Fibroblast of lung (primary cell): Measurements from ENCODE around the gene HTR3D. TPM values are rescaled to one million over a fixed set of nuclear protein-coding genes. Genes with fewer than 3 reads are reported as not detected.

ENCODE experiments used
- DNase-seq, 2 donors: peaks; one replicate each; pipeline versions ENCODE4 v3.0.0 to v3.0.0-alpha.2; 2010; ENCODE audit warnings: low read depth in 2 of 2
- H2AFZ ChIP-seq: 2 replicates; pipeline ENCODE4 v1.5.1; 2012; ENCODE audit warnings: low read length, control low read depth, inconsistent platforms
- H3K27ac ChIP-seq: 2 replicates; pipeline ENCODE4 v1.5.1; 2011; ENCODE audit warnings: low read length, control low read depth; ENCODE audit not compliant: insufficient read depth
- H3K27me3 ChIP-seq: 2 replicates; pipeline ENCODE4 v1.5.1; 2011; ENCODE audit warnings: mild to moderate bottlenecking, low read length; ENCODE audit not compliant: control insufficient read depth, insufficient read depth
- H3K36me3 ChIP-seq: 2 replicates; pipeline ENCODE4 v1.5.1; 2011; ENCODE audit warnings: low read length; ENCODE audit not compliant: control insufficient read depth, insufficient read depth
- H3K4me1 ChIP-seq: 2 replicates; pipeline ENCODE4 v1.5.1; 2011; ENCODE audit warnings: low read length; ENCODE audit not compliant: control insufficient read depth, insufficient read depth; ENCODE audit errors: extremely low read depth
- H3K4me2 ChIP-seq: 2 replicates; pipeline ENCODE4 v1.5.1; 2011; ENCODE audit warnings: low read length, control low read depth; ENCODE audit not compliant: insufficient read depth; ENCODE audit errors: extremely low read depth
- H3K4me3 ChIP-seq, 4 experiments: fragments of 200-600 bp in 1 of 4; sonication (generic) in 1 of 4; replicated peaks in 1 of 4; 2 replicates each; pipeline ENCODE4 v1.5.1; 2011 to 2016; ENCODE audit warnings: low read length in 4 of 4, low read depth in 3 of 4, mild to moderate bottlenecking in 3 of 4, control low read depth in 2 of 4, inconsistent platforms in 1 of 4, mixed read lengths in 1 of 4; ENCODE audit not compliant: insufficient read depth in 1 of 4; ENCODE audit errors: control extremely low read depth in 1 of 4
- H3K79me2 ChIP-seq: 2 replicates; pipeline ENCODE4 v1.5.1; 2012; ENCODE audit warnings: mild to moderate bottlenecking, low read length, inconsistent platforms; ENCODE audit not compliant: control insufficient read depth, insufficient read depth
- H3K9ac ChIP-seq: 2 replicates; pipeline ENCODE4 v1.5.1; 2011; ENCODE audit warnings: mild to moderate bottlenecking, low read length, control low read depth; ENCODE audit not compliant: insufficient read depth
- H3K9me3 ChIP-seq: 2 replicates; pipeline ENCODE4 v1.5.1; 2012; ENCODE audit warnings: low read depth, low read length; ENCODE audit not compliant: control insufficient read depth, insufficient read depth
- H4K20me1 ChIP-seq: 2 replicates; pipeline ENCODE4 v1.5.1; 2011; ENCODE audit warnings: low read length; ENCODE audit not compliant: control insufficient read depth, insufficient read depth; ENCODE audit errors: extremely low read depth
- EZH2 ChIP-seq: IDR thresholded peaks from 2 replicates; pipeline ENCODE4 v1.5.1; 2012; ENCODE audit warnings: low read length, control low read depth, mild to moderate bottlenecking; ENCODE audit errors: missing control alignments
- polyA plus RNA-seq, 2 donors: library from polyadenylated mRNA; depleted of rRNA in 1 of 2; stranded (reverse) in 1 of 2; unstranded in 1 of 2; fragments of >200 nt; gene quantifications; 2 replicates each; pipeline ENCODE4 v1.2.1, GENCODE V29; 2011 to 2012; ENCODE audit warnings: missing spikeins in 1 of 2
- total RNA-seq: library from RNA; depleted of rRNA; stranded (reverse); fragments of >200 nt; gene quantifications from 2 replicates; pipeline ENCODE4 v1.2.1, GENCODE V29; 2014
- TF ChIP-seq, protein P1 (sequence below), 2 donors: IDR thresholded peaks in 1 of 2; conservative IDR thresholded peaks in 1 of 2; 1 replicate in 1 of 2; 2 replicates in 1 of 2; pipeline ENCODE4 v1.5.1; 2011 to 2012; ENCODE audit warnings: low read length in 2 of 2, control low read depth in 1 of 2, inconsistent platforms in 1 of 2, low read depth in 1 of 2, mild to moderate bottlenecking in 1 of 2

HTR3D gene
- total and polyA plus RNA-seq, 2 donors (not counting 1 experiment from before 2014, with no cell fraction given), result not detected

DNA sequence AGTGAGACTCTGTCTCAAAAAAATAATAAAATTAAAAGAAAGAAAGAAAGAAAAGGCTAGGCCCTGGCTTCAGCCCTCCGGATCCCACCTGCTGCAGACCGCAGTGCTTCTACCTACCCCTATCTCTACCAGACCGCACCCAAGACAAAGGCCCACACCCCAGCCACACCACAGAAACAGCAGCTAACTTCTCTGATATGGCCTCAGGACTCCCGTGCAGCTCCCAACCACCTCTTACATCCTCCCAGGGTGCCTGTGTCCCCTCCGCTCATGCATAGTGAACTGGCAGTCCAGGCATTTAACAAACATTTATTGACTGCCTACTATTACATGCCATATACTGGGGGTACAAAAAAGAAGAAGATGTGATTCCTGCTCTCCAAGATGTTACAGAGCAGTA is 14.5 kb downstream of the HTR3D start:
- Histone ChIP-seq H3K27me3 (no peaks in the 10 kb centered on the region), H2AFZ (no peak overlapping the region)

DNA sequence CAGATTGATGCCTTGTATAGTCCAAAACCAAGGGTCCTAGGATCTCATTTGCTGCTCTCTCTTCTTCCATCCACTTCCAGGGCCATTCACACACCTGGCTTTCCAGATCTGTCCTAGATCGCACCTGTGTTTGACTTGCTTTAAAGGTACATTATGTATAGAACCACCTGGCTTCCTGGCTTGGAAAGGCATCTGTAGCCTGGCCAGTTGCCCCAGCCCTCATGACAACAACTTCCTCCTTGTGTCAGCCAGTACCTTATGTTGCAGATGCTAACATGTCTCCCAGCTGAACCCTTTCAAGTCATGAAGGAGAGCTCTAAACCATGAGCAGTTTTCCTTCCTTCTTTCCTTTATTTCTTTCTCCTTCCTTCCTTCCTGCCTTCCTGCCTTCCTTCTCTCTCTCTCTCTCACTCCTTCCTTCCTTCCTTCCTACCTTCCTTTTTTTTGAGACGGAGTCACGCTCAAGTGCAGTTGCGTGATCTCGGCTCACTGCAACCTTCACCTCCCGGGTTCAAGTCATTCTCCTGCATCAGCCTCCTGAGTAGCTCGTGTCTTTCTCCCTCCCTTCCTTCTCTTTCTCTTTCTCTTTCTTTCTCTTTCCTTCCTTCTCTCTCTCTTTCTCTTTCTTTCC is 18.8 kb downstream of the HTR3D start:
- no peaks in the 10 kb centered on the region for H3K36me3 ChIP-seq
- no peaks in the 10 kb centered on the region for H4K20me1 ChIP-seq
- TF ChIP-seq, protein P1, sequence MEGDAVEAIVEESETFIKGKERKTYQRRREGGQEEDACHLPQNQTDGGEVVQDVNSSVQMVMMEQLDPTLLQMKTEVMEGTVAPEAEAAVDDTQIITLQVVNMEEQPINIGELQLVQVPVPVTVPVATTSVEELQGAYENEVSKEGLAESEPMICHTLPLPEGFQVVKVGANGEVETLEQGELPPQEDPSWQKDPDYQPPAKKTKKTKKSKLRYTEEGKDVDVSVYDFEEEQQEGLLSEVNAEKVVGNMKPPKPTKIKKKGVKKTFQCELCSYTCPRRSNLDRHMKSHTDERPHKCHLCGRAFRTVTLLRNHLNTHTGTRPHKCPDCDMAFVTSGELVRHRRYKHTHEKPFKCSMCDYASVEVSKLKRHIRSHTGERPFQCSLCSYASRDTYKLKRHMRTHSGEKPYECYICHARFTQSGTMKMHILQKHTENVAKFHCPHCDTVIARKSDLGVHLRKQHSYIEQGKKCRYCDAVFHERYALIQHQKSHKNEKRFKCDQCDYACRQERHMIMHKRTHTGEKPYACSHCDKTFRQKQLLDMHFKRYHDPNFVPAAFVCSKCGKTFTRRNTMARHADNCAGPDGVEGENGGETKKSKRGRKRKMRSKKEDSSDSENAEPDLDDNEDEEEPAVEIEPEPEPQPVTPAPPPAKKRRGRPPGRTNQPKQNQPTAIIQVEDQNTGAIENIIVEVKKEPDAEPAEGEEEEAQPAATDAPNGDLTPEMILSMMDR (conservative IDR thresholded peaks at IDR 0.05 in 1 of 2, IDR thresholded peaks at IDR 0.05 in 1 of 2; ENCODE audit: low read depth in 1 of 2, low read length in 2 of 2), result no peak
- no peak for TF ChIP-seq EZH2
- H3K4me1 ChIP-seq, result no peaks in the 10 kb centered on the region
- no peak overlapping the region for H2AFZ ChIP-seq
- no peaks in the 10 kb centered on the region for H3K9me3 ChIP-seq
- H3K79me2 ChIP-seq, result no peaks in the 10 kb centered on the region
- no peak overlapping the region for H3K27ac ChIP-seq
- H3K4me3 ChIP-seq, result no peak overlapping the region
- no peak overlapping the region for H3K4me2 ChIP-seq
- DNase-seq, result no peak
- H3K27me3 ChIP-seq, result peaks cover 2% of the 10 kb centered on the region
- no peak overlapping the region for H3K9ac ChIP-seq

More for the DNA sequence above, 14.5 kb downstream of the HTR3D start:
- Histone ChIP-seq H3K9ac (no peak overlapping the region), H3K36me3 (no peaks in the 10 kb centered on the region), H3K4me1 (no peaks in the 10 kb centered on the region), H3K9me3 (no peaks in the 10 kb centered on the region), H4K20me1 (no peaks in the 10 kb centered on the region), H3K79me2 (no peaks in the 10 kb centered on the region), H3K27ac (no peak overlapping the region), H3K4me2 (no peak overlapping the region), H3K4me3 (no peak overlapping the region)
- no peak for DNase-seq
- TF ChIP-seq, protein P1 (conservative IDR thresholded peaks at IDR 0.05 in 1 of 2, IDR thresholded peaks at IDR 0.05 in 1 of 2; ENCODE audit: low read depth in 1 of 2, low read length in 2 of 2), result no peak
- TF ChIP-seq EZH2, result no peak

DNA sequence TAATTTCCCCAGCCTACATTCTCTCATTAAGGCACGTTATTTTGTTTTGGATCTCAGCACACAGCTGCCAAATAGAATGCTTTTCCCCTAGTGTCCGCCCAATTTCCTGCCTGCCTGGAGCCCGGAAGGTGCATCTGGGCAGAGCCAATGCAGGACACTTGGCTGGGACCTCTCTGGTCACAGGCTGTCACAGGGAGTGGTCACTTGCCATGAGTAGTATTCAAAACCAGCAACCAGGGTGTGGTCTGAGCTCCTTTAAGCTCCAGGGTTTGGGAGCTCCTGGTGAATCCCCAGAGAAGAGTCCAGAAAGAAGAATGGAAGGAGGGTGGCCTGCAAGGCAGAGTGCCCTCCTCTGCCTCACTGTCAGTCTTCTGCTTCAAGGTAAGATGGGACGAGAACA is 21.2 kb downstream of the HTR3D start, which contains the start of gene HTR3C:
Gene HTR3C (plus strand): TSS at position 281 of the 400 bp plus-strand sequence. CDS start 34 bp downstream, at position 315.
- Histone ChIP-seq H2AFZ (no peak within 1 kb of the TSS), H3K27ac (no peak within 1 kb of the TSS), H3K4me2 (no peak within 1 kb of the TSS), H3K4me3 (no peak within 1 kb of the TSS), H3K4me1 (no peaks in the 10 kb centered on the region), H3K27me3 (peaks cover 2% of the 10 kb centered on the region), H3K36me3 (no peaks in the 10 kb centered on the region), H4K20me1 (no peaks in the 10 kb centered on the region), H3K9me3 (no peaks in the 10 kb centered on the region), H3K9ac (no peak within 1 kb of the TSS), H3K79me2 (no peaks in the 10 kb centered on the region)
- no peak for DNase-seq
- no peak for TF ChIP-seq EZH2
- TF ChIP-seq, protein P1 (conservative IDR thresholded peaks at IDR 0.05 in 1 of 2, IDR thresholded peaks at IDR 0.05 in 1 of 2; ENCODE audit: low read depth in 1 of 2, low read length in 2 of 2), result no peak
